ENCODE measurements around the gene NFAT5. TPM values are rescaled to one million over a fixed set of nuclear protein-coding genes. Genes with fewer than 3 reads are reported as not detected.
A peak's percentile ranks its signal among the peaks of the same experiment; 100 is the strongest.

Gene NFAT5
- total and polyA plus RNA-seq, 4 donors: 5.2 to 111 (median 22.5) TPM

GRCh38 chr16:69741951-69742904, 176.5 kb downstream of the NFAT5 start:
- no peak overlapping the region for H3K9ac ChIP-seq (ENCODE audit: insufficient read depth in 1 of 2, low read length in 2 of 2)
- WGBS, 2 donors: 80 to 81% methylated on average over 41 of the region's 41 CpGs
- no peaks in the 10 kb centered on the region for H3K27me3 ChIP-seq (ENCODE audit: control insufficient read depth in 3 of 3, insufficient read depth in 3 of 3, low read length in 2 of 3)
- ATAC-seq (ENCODE audit: insufficient read depth, low FRiP score): no peak
- H3K4me3 ChIP-seq: no peak overlapping the region
- peaks cover 22 to 39% (median 39%) of the 10 kb centered on the region in 4 donors for H3K36me3 ChIP-seq (ENCODE audit: control insufficient read depth in 4 of 4, insufficient read depth in 4 of 4, low read length in 4 of 4)
- peak in 2 of 3 donors; percentile 22 to 46 for DNase-seq
- H3K9me3 ChIP-seq (ENCODE audit: control insufficient read depth in 4 of 4, insufficient read depth in 3 of 4, low read length in 3 of 4): no peaks in the 10 kb centered on the region
- H3K4me1 ChIP-seq (ENCODE audit: control insufficient read depth in 5 of 5, insufficient read depth in 5 of 5, low read length in 5 of 5): peaks cover 0 to 2% (median 0%) of the 10 kb centered on the region in 5 donors
- H3K27ac ChIP-seq (ENCODE audit: low read depth in 1 of 2, low read length in 1 of 2): no peak overlapping the region
- TF ChIP-seq CTCF (IDR thresholded peaks at IDR 0.05; ENCODE audit: control extremely low read depth, extremely low read depth): no peak

- DNase-seq: no peak
- no peak overlapping the region for H3K27ac ChIP-seq (ENCODE audit: low read depth in 1 of 2, low read length in 1 of 2)
These were observed 178.8 kb downstream of the NFAT5 start for GRCh38 chr16:69744363-69745231.

GRCh38 chr16:69745232-69745612, 179.5 kb downstream of the NFAT5 start:
- DNase-seq: no peak
- H3K9me3 ChIP-seq (ENCODE audit: control insufficient read depth in 4 of 4, insufficient read depth in 3 of 4, low read length in 3 of 4): no peaks in the 10 kb centered on the region
- no peaks in the 10 kb centered on the region for H3K27me3 ChIP-seq (ENCODE audit: control insufficient read depth in 3 of 3, insufficient read depth in 3 of 3, low read length in 2 of 3)
- WGBS, 2 donors: 92 to 96% methylated on average over 11 of the region's 11 CpGs
- no peaks in the 10 kb centered on the region for H3K4me1 ChIP-seq (ENCODE audit: control insufficient read depth in 5 of 5, insufficient read depth in 5 of 5, low read length in 5 of 5)
- H3K27ac ChIP-seq (ENCODE audit: low read depth in 1 of 2, low read length in 1 of 2): no peak overlapping the region
- no peak for ATAC-seq (ENCODE audit: insufficient read depth, low FRiP score)
- H3K36me3 ChIP-seq (ENCODE audit: control insufficient read depth in 4 of 4, insufficient read depth in 4 of 4, low read length in 4 of 4): peaks cover 33 to 57% (median 54%) of the 10 kb centered on the region in 4 donors
- H3K9ac ChIP-seq (ENCODE audit: insufficient read depth in 1 of 2, low read length in 2 of 2): no peak overlapping the region
- no peak overlapping the region for H3K4me3 ChIP-seq
- no peak for TF ChIP-seq CTCF (IDR thresholded peaks at IDR 0.05; ENCODE audit: control extremely low read depth, extremely low read depth)

More at GRCh38 chr16:69744363-69745231, 178.8 kb downstream of the NFAT5 start:
- Histone ChIP-seq H3K9me3 (ENCODE audit: control insufficient read depth in 4 of 4, insufficient read depth in 3 of 4, low read length in 3 of 4) (no peaks in the 10 kb centered on the region), H3K9ac (ENCODE audit: insufficient read depth in 1 of 2, low read length in 2 of 2) (no peak overlapping the region), H3K36me3 (ENCODE audit: control insufficient read depth in 4 of 4, insufficient read depth in 4 of 4, low read length in 4 of 4) (peaks cover 33 to 60% (median 53%) of the 10 kb centered on the region in 4 donors), H3K27me3 (ENCODE audit: control insufficient read depth in 3 of 3, insufficient read depth in 3 of 3, low read length in 2 of 3) (no peaks in the 10 kb centered on the region), H3K4me3 (no peak overlapping the region), H3K4me1 (ENCODE audit: control insufficient read depth in 5 of 5, insufficient read depth in 5 of 5, low read length in 5 of 5) (no peaks in the 10 kb centered on the region)
- no peak for TF ChIP-seq CTCF (IDR thresholded peaks at IDR 0.05; ENCODE audit: control extremely low read depth, extremely low read depth)
- WGBS, 2 donors: 96% methylated on average over 35 of the region's 35 CpGs
- ATAC-seq (ENCODE audit: insufficient read depth, low FRiP score): no peak

Measured in lung (tissue), 12 donors.